ENCODE data around the gene ZNF618.

The ZNF618 gene

GRCh38 chr9:114078781-114079156, 202.7 kb downstream of the ZNF618 start:
- Histone ChIP-seq H3K36me3 (ENCODE audit: control insufficient read depth, low read length) (no peaks in the 10 kb centered on the region), H3K9me3 (ENCODE audit: control insufficient read depth, insufficient read depth, low read length) (no peaks in the 10 kb centered on the region), H3K4me3 (ENCODE audit: low read length) (no peak overlapping the region), H3K4me2 (ENCODE audit: low read length) (no peak overlapping the region), H3F3A (ENCODE audit: control insufficient read depth, insufficient read depth) (no peaks in the 10 kb centered on the region), H3K27ac (ENCODE audit: low read depth, low read length) (no peak overlapping the region), H4K20me1 (ENCODE audit: control insufficient read depth, insufficient read depth, low read depth, low read length) (no peaks in the 10 kb centered on the region), H3K27me3 (ENCODE audit: control insufficient read depth, low read length) (peaks cover 10% of the 10 kb centered on the region; the same call in 1 of the 2 replicates), H3K9me2 (replicated peaks; ENCODE audit: control insufficient read depth, low read length) (no peaks in the 10 kb centered on the region), H3K4me1 (ENCODE audit: control insufficient read depth, low read length) (no peaks in the 10 kb centered on the region), H3K79me2 (ENCODE audit: control insufficient read depth, low read length) (no peaks in the 10 kb centered on the region)
- TF ChIP-seq CTCF (IDR thresholded peaks at IDR 0.05; ENCODE audit: low read depth, low read length, poor library complexity, severe bottlenecking) (no peak), EZH2phosphoT487 (IDR thresholded peaks at IDR 0.05; ENCODE audit: borderline replicate concordance, low read length) (no peak)

GRCh38 chr9:114080195-114080772, 204.2 kb downstream of the ZNF618 start:
- Histone ChIP-seq H3K27ac (ENCODE audit: low read depth, low read length) (no peak overlapping the region), H3K4me2 (ENCODE audit: low read length) (no peak overlapping the region), H3K27me3 (ENCODE audit: control insufficient read depth, low read length) (peaks cover 11% of the 10 kb centered on the region; the same call in 1 of the 2 replicates), H4K20me1 (ENCODE audit: control insufficient read depth, insufficient read depth, low read depth, low read length) (no peaks in the 10 kb centered on the region), H3K4me1 (ENCODE audit: control insufficient read depth, low read length) (no peaks in the 10 kb centered on the region), H3K9me2 (replicated peaks; ENCODE audit: control insufficient read depth, low read length) (no peaks in the 10 kb centered on the region), H3F3A (ENCODE audit: control insufficient read depth, insufficient read depth) (no peaks in the 10 kb centered on the region), H3K9me3 (ENCODE audit: control insufficient read depth, insufficient read depth, low read length) (no peaks in the 10 kb centered on the region), H3K4me3 (ENCODE audit: low read length) (no peak overlapping the region), H3K36me3 (ENCODE audit: control insufficient read depth, low read length) (no peaks in the 10 kb centered on the region), H3K79me2 (ENCODE audit: control insufficient read depth, low read length) (no peaks in the 10 kb centered on the region)
- TF ChIP-seq EZH2phosphoT487 (IDR thresholded peaks at IDR 0.05; ENCODE audit: borderline replicate concordance, low read length) (no peak), CTCF (IDR thresholded peaks at IDR 0.05; ENCODE audit: low read depth, low read length, poor library complexity, severe bottlenecking) (no peak)

- Histone ChIP-seq H3K4me1 (ENCODE audit: control insufficient read depth, low read length) (no peaks in the 10 kb centered on the region), H3K36me3 (ENCODE audit: control insufficient read depth, low read length) (no peaks in the 10 kb centered on the region), H3K4me2 (ENCODE audit: low read length) (no peak overlapping the region), H4K20me1 (ENCODE audit: control insufficient read depth, insufficient read depth, low read depth, low read length) (no peaks in the 10 kb centered on the region), H3K9me2 (replicated peaks; ENCODE audit: control insufficient read depth, low read length) (no peaks in the 10 kb centered on the region), H3K9me3 (ENCODE audit: control insufficient read depth, insufficient read depth, low read length) (no peaks in the 10 kb centered on the region), H3K27me3 (ENCODE audit: control insufficient read depth, low read length) (peaks cover 11% of the 10 kb centered on the region; the same call in 1 of the 2 replicates), H3F3A (ENCODE audit: control insufficient read depth, insufficient read depth) (no peaks in the 10 kb centered on the region), H3K4me3 (ENCODE audit: low read length) (no peak overlapping the region), H3K27ac (ENCODE audit: low read depth, low read length) (no peak overlapping the region), H3K79me2 (ENCODE audit: control insufficient read depth, low read length) (no peaks in the 10 kb centered on the region)
- TF ChIP-seq EZH2phosphoT487 (IDR thresholded peaks at IDR 0.05; ENCODE audit: borderline replicate concordance, low read length), result no peak
- TF ChIP-seq CTCF (IDR thresholded peaks at IDR 0.05; ENCODE audit: low read depth, low read length, poor library complexity, severe bottlenecking), result no peak
These were observed 204.8 kb downstream of the ZNF618 start for GRCh38 chr9:114080773-114081440.
